ENCODE data around the gene NAT10.
"Not testable (repeated sequence)": the region's sequence is repeated elsewhere in the genome, so short reads cannot be mapped to it uniquely, and the experiment has no call there.

The NAT10 gene

GRCh38 chr11:34169686-34170085 is 64.3 kb downstream of the NAT10 start:
- no peak for DNase-seq

- no peak for DNase-seq
These were observed 67.6 kb downstream of the NAT10 start for GRCh38 chr11:34173050-34173449.

GRCh38 chr11:34174412-34175041 is 69.1 kb downstream of the NAT10 start:
- DNase-seq, result no peak

GRCh38 chr11:34175284-34176019 is 70.0 kb downstream of the NAT10 start:
- no peak for DNase-seq

- no peak for DNase-seq
These were observed 71.4 kb downstream of the NAT10 start for GRCh38 chr11:34176751-34177209.

GRCh38 chr11:34178209-34178821 is 72.9 kb downstream of the NAT10 start:
- DNase-seq, result no peak

- DNase-seq, result no peak
These were observed 73.7 kb downstream of the NAT10 start for GRCh38 chr11:34179026-34179675.

- DNase-seq, result no peak
These were observed 74.8 kb downstream of the NAT10 start for GRCh38 chr11:34180040-34180813.

GRCh38 chr11:34180814-34181165 is 75.4 kb downstream of the NAT10 start:
- not testable (repeated sequence) for DNase-seq

GRCh38 chr11:34181251-34181650 is 75.8 kb downstream of the NAT10 start:
- no peak for DNase-seq

- DNase-seq, result no peak
These were observed 76.5 kb downstream of the NAT10 start for GRCh38 chr11:34181856-34182405.

- DNase-seq, result no peak
These were observed 77.0 kb downstream of the NAT10 start for GRCh38 chr11:34182425-34182824.

GRCh38 chr11:34182921-34183685 is 77.7 kb downstream of the NAT10 start:
- DNase-seq, result no peak

- no peak for DNase-seq
These were observed 78.5 kb downstream of the NAT10 start for GRCh38 chr11:34183848-34184391.

- DNase-seq, result no peak
These were observed 79.1 kb downstream of the NAT10 start for GRCh38 chr11:34184505-34185015.

GRCh38 chr11:34185926-34186841 is 80.8 kb downstream of the NAT10 start:
- DNase-seq, result no peak

GRCh38 chr11:34188181-34188580 is 82.8 kb downstream of the NAT10 start:
- no peak for DNase-seq

GRCh38 chr11:34189191-34189590 is 83.8 kb downstream of the NAT10 start:
- no peak for DNase-seq

GRCh38 chr11:34190192-34191139 is 85.0 kb downstream of the NAT10 start:
- no peak for DNase-seq
